HEK293 (cell line): ENCODE data around the gene ACKR3.

Experiments used
- CTCF ChIA-PET: fragments of 350-600 bp; formaldehyde crosslinking; extraction: SDS; loops from one replicate; lab custom pipeline; 2021; ENCODE audit warnings: antibody characterized with exemption; lab: Yijun Ruan, JAX
- POLR2A ChIA-PET: fragments of 300-600 bp; formaldehyde crosslinking; extraction: SDS; loops from one replicate; lab custom pipeline; 2020; ENCODE audit warnings: antibody characterized with exemption, inconsistent platforms; lab: Yijun Ruan, JAX
- H3K27ac ChIP-seq: fragments of 200-500 bp; sonication (Bioruptor generic); 2 replicates; pipeline ENCODE4 v1.5.1; 2014; ENCODE audit warnings: low read depth, low read length, control low read depth, inconsistent platforms; ENCODE audit errors: extremely low read depth
- H3K36me3 ChIP-seq, 2 experiments: fragments of 200-500 bp in 1 of 2; sonication (Bioruptor generic) in 1 of 2; 1 replicate in 1 of 2; 2 replicates in 1 of 2; pipeline ENCODE4 v1.5.1; 2014 to 2017; ENCODE audit warnings: inconsistent platforms in 2 of 2, low read length in 2 of 2; ENCODE audit not compliant: control insufficient read depth in 2 of 2, insufficient read depth in 1 of 2
- H3K4me1 ChIP-seq: fragments of 200-500 bp; sonication (Bioruptor generic); 2 replicates; pipeline ENCODE4 v1.5.1; 2014; ENCODE audit warnings: mild to moderate bottlenecking, low read length, inconsistent platforms; ENCODE audit not compliant: control insufficient read depth, insufficient read depth
- H3K4me3 ChIP-seq: 2 replicates; pipeline ENCODE4 v1.5.1; 2011; ENCODE audit warnings: low read depth, mild to moderate bottlenecking, control low read depth, low read length, moderate library complexity
- H3K9me3 ChIP-seq: fragments of 200-500 bp; sonication (Bioruptor generic); 2 replicates; pipeline ENCODE4 v1.5.1; 2014; ENCODE audit warnings: low read depth, low read length, inconsistent platforms; ENCODE audit not compliant: control insufficient read depth, insufficient read depth
- GFI1B ChIP-seq: fragments of 450-650 bp; formaldehyde crosslinking; IDR thresholded peaks from 2 replicates; pipeline ENCODE4 v1.5.1; 2016; ENCODE audit warnings: missing biosample characterization, missing genetic modification characterization
- IKZF3 ChIP-seq: fragments of 450-650 bp; IDR thresholded peaks from 2 replicates; pipeline ENCODE4 v1.5.0; 2018; ENCODE audit warnings: missing biosample characterization, mild to moderate bottlenecking, missing genetic modification characterization, moderate library complexity
- KLF1 ChIP-seq: fragments of 450-650 bp; formaldehyde crosslinking; IDR thresholded peaks from 2 replicates; pipeline ENCODE4 v1.5.1; 2016; ENCODE audit warnings: missing biosample characterization, missing genetic modification characterization
- SCRT2 ChIP-seq: fragments of 450-650 bp; formaldehyde crosslinking; IDR thresholded peaks from 2 replicates; pipeline ENCODE4 v1.5.1; 2016; ENCODE audit warnings: missing biosample characterization, missing genetic modification characterization
- SETDB1 ChIP-seq: IDR thresholded peaks from one replicate; pipeline ENCODE4 v1.6.1; 2017; ENCODE audit warnings: mild to moderate bottlenecking, low read length, moderate library complexity, mixed read lengths; ENCODE audit not compliant: insufficient read length
- YY2 ChIP-seq: fragments of 450-650 bp; formaldehyde crosslinking; IDR thresholded peaks from 2 replicates; pipeline ENCODE4 v1.5.1; 2016; ENCODE audit warnings: missing biosample characterization, missing genetic modification characterization
- ZBTB21 ChIP-seq: fragments of 450-650 bp; formaldehyde crosslinking; IDR thresholded peaks from 2 replicates; pipeline ENCODE4 v1.5.1; 2017; ENCODE audit warnings: missing biosample characterization, missing genetic modification characterization
- ZNF10 ChIP-seq: fragments of 450-650 bp; formaldehyde crosslinking; IDR thresholded peaks from 2 replicates; pipeline ENCODE4 v1.5.1; 2017; ENCODE audit warnings: missing biosample characterization, missing genetic modification characterization
- ZNF514 ChIP-seq: fragments of 450-650 bp; formaldehyde crosslinking; IDR thresholded peaks from 2 replicates; pipeline ENCODE4 v1.5.1; 2016; ENCODE audit warnings: missing biosample characterization, missing genetic modification characterization
- ZNF585B ChIP-seq: fragments of 450-650 bp; formaldehyde crosslinking; IDR thresholded peaks from 2 replicates; pipeline ENCODE4 v1.5.1; 2016; ENCODE audit warnings: missing biosample characterization, missing genetic modification characterization
- ZNF660 ChIP-seq: fragments of 450-650 bp; IDR thresholded peaks from 2 replicates; pipeline ENCODE4 v1.5.1; 2018; ENCODE audit warnings: missing biosample characterization, mild to moderate bottlenecking, missing genetic modification characterization
- ZNF776 ChIP-seq: fragments of 450-650 bp; formaldehyde crosslinking; IDR thresholded peaks from 2 replicates; pipeline ENCODE4 v1.5.0; 2017; ENCODE audit warnings: missing biosample characterization, missing genetic modification characterization, borderline replicate concordance
- ZSCAN5A ChIP-seq: fragments of 450-650 bp; formaldehyde crosslinking; IDR thresholded peaks from 2 replicates; pipeline ENCODE4 v1.5.1; 2016; ENCODE audit warnings: missing biosample characterization, missing genetic modification characterization
- TF ChIP-seq, protein P1 (sequence below): fragments of 450-650 bp; formaldehyde crosslinking; IDR thresholded peaks from 2 replicates; pipeline ENCODE4 v1.5.1; 2017; ENCODE audit warnings: missing biosample characterization, missing genetic modification characterization
- TF ChIP-seq, protein P2 (sequence below): fragments of 450-650 bp; formaldehyde crosslinking; IDR thresholded peaks from 2 replicates; pipeline ENCODE4 v1.5.1; 2016; ENCODE audit warnings: missing biosample characterization, missing genetic modification characterization, low read depth
- TF ChIP-seq, protein P3 (sequence below): IDR thresholded peaks from 2 replicates; pipeline ENCODE4 v1.6.1; 2011; ENCODE audit warnings: mild to moderate bottlenecking, low read depth, low read length, borderline replicate concordance
- TF ChIP-seq, protein P4 (sequence below): fragments of 450-650 bp; formaldehyde crosslinking; IDR thresholded peaks from 2 replicates; pipeline ENCODE4 v1.5.1; 2016; ENCODE audit warnings: missing biosample characterization, missing genetic modification characterization

ACKR3 gene

DNA sequence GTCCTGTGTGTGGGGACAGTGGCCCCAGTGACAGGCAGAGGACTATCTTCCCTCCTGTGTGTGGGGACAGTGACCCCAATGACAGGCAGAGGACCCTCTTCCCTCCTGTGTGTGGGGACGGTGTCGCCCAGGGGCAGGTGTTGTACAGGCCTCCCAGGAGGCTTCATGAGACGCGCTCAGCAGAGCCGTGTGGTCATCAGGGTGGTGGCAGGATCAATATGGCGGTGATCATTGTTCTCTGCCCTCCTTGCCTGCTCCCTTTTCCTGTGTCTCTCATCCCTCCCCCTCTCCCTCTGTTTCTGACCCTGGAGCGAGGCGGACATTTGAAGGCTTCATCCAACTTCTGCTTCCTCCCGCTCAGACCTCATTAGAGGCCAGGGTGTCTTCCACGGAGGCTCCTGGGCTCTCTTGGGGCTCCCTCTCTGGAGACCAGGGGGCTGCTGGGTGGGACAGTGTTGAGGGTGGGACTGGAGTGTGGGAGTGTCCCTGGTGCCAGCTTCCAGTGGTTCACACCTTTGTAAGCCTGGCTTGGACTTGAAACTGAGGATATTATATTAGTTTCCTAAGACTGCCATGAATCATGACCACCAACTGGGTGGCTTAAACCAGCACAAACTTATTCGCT is 59.5 kb downstream of the ACKR3 start:
- no peak for TF ChIP-seq SETDB1
- TF ChIP-seq ZNF514 (tag by site-specific recombination): no peak
- no peak for TF ChIP-seq ZNF585B (tag by site-specific recombination)
- TF ChIP-seq, protein P1, sequence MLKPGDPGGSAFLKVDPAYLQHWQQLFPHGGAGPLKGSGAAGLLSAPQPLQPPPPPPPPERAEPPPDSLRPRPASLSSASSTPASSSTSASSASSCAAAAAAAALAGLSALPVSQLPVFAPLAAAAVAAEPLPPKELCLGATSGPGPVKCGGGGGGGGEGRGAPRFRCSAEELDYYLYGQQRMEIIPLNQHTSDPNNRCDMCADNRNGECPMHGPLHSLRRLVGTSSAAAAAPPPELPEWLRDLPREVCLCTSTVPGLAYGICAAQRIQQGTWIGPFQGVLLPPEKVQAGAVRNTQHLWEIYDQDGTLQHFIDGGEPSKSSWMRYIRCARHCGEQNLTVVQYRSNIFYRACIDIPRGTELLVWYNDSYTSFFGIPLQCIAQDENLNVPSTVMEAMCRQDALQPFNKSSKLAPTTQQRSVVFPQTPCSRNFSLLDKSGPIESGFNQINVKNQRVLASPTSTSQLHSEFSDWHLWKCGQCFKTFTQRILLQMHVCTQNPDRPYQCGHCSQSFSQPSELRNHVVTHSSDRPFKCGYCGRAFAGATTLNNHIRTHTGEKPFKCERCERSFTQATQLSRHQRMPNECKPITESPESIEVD (tag by site-specific recombination): no peak
- TF ChIP-seq ZNF660 (tag by site-specific recombination): no peak
- TF ChIP-seq SCRT2 (tag by site-specific recombination): no peak
- TF ChIP-seq YY2 (tag by site-specific recombination): no peak
- TF ChIP-seq, protein P2, sequence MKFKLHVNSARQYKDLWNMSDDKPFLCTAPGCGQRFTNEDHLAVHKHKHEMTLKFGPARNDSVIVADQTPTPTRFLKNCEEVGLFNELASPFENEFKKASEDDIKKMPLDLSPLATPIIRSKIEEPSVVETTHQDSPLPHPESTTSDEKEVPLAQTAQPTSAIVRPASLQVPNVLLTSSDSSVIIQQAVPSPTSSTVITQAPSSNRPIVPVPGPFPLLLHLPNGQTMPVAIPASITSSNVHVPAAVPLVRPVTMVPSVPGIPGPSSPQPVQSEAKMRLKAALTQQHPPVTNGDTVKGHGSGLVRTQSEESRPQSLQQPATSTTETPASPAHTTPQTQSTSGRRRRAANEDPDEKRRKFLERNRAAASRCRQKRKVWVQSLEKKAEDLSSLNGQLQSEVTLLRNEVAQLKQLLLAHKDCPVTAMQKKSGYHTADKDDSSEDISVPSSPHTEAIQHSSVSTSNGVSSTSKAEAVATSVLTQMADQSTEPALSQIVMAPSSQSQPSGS: no peak
- TF ChIP-seq, protein P3, sequence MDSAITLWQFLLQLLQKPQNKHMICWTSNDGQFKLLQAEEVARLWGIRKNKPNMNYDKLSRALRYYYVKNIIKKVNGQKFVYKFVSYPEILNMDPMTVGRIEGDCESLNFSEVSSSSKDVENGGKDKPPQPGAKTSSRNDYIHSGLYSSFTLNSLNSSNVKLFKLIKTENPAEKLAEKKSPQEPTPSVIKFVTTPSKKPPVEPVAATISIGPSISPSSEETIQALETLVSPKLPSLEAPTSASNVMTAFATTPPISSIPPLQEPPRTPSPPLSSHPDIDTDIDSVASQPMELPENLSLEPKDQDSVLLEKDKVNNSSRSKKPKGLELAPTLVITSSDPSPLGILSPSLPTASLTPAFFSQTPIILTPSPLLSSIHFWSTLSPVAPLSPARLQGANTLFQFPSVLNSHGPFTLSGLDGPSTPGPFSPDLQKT: no peak
- TF ChIP-seq ZBTB21 (tag by site-specific recombination): no peak
- TF ChIP-seq, protein P4, sequence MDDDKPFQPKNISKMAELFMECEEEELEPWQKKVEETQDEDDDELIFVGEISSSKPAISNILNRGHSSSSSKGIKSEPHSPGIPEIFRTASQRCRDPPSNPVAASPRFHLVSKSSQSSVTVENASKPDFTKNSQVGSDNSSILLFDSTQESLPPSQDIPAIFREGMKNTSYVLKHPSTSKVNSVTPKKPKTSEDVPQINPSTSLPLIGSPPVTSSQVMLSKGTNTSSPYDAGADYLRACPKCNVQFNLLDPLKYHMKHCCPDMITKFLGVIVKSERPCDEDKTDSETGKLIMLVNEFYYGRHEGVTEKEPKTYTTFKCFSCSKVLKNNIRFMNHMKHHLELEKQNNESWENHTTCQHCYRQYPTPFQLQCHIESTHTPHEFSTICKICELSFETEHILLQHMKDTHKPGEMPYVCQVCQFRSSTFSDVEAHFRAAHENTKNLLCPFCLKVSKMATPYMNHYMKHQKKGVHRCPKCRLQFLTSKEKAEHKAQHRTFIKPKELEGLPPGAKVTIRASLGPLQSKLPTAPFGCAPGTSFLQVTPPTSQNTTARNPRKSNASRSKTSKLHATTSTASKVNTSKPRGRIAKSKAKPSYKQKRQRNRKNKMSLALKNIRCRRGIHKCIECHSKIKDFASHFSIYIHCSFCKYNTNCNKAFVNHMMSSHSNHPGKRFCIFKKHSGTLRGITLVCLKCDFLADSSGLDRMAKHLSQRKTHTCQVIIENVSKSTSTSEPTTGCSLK (tag by site-specific recombination): no peak
- TF ChIP-seq GFI1B (tag by site-specific recombination): no peak
- TF ChIP-seq IKZF3 (tag by site-specific recombination): no peak
- TF ChIP-seq ZSCAN5A (tag by site-specific recombination): no peak
- no peak for TF ChIP-seq KLF1
- no peak for TF ChIP-seq ZNF10
- no peak for TF ChIP-seq ZNF776 (tag by site-specific recombination)

More for the DNA sequence above, 59.5 kb downstream of the ACKR3 start:
- H3K4me1 ChIP-seq: no peaks in the 10 kb centered on the region
- no peak overlapping the region for H3K27ac ChIP-seq
- CTCF ChIA-PET: no interaction called here
- H3K4me3 ChIP-seq: no peak overlapping the region
- POLR2A ChIA-PET: no interaction called here
- no peaks in the 10 kb centered on the region for H3K9me3 ChIP-seq
- H3K36me3 ChIP-seq: no peaks in the 10 kb centered on the region
